C4-2B (cell line): Measurements from ENCODE around the gene PHF12.

Experiments
- ZFX ChIP-seq: fragments of 450-650 bp; IDR thresholded peaks from 2 replicates; pipeline ENCODE4 v1.6.1; 2017
- TF ChIP-seq, protein P1 (sequence below): fragments of 450-650 bp; conservative IDR thresholded peaks from 2 replicates; pipeline ENCODE4 v1.5.1; 2017; ENCODE audit warnings: mild to moderate bottlenecking

- TF ChIP-seq, protein P1, sequence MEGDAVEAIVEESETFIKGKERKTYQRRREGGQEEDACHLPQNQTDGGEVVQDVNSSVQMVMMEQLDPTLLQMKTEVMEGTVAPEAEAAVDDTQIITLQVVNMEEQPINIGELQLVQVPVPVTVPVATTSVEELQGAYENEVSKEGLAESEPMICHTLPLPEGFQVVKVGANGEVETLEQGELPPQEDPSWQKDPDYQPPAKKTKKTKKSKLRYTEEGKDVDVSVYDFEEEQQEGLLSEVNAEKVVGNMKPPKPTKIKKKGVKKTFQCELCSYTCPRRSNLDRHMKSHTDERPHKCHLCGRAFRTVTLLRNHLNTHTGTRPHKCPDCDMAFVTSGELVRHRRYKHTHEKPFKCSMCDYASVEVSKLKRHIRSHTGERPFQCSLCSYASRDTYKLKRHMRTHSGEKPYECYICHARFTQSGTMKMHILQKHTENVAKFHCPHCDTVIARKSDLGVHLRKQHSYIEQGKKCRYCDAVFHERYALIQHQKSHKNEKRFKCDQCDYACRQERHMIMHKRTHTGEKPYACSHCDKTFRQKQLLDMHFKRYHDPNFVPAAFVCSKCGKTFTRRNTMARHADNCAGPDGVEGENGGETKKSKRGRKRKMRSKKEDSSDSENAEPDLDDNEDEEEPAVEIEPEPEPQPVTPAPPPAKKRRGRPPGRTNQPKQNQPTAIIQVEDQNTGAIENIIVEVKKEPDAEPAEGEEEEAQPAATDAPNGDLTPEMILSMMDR, result no peak
- no peak for TF ChIP-seq ZFX
These were observed 76.6 kb downstream of the PHF12 start for GRCh38 chr17:28874750-28875149.
